Measurements from ENCODE around the gene TBC1D12. TPM values are rescaled to one million over a fixed set of nuclear protein-coding genes. Genes with fewer than 3 reads are reported as not detected.

The TBC1D12 gene
- total RNA-seq, 2 experiments from 2014 or later: 1.9 to 3.9 TPM

- Histone ChIP-seq H3K4me2 (ENCODE audit: low read length) (peak overlapping the region; percentile 68), H2AFZ (ENCODE audit: low read length) (peak overlapping the region; percentile 80), H4K20me1 (ENCODE audit: insufficient read depth, low read length) (no peaks in the 10 kb centered on the region), H3K36me3 (ENCODE audit: insufficient read depth, low read length) (no peaks in the 10 kb centered on the region), H3K27ac (ENCODE audit: low read depth, low read length, poor library complexity, severe bottlenecking) (peak overlapping the region; percentile 43), H3K4me3 (ENCODE audit: low read depth, low read length, poor library complexity, severe bottlenecking) (peak overlapping the region; percentile 81), H3K79me2 (ENCODE audit: insufficient read depth, low read depth, low read length) (peaks cover 4% of the 10 kb centered on the region; the same call in 1 of the 2 replicates), H3K9me3 (ENCODE audit: low read length) (no peaks in the 10 kb centered on the region), H3K9me2 (ENCODE audit: insufficient read depth, low read length) (no peaks in the 10 kb centered on the region), H3K4me1 (ENCODE audit: insufficient read depth, low read length, poor library complexity, severe bottlenecking) (no peaks in the 10 kb centered on the region)
- no peak for TF ChIP-seq EZH2phosphoT487 (IDR thresholded peaks at IDR 0.05; ENCODE audit: borderline replicate concordance, low read depth, low read length)
- TF ChIP-seq CTCF (conservative IDR thresholded peaks at IDR 0.05; ENCODE audit: low read length): no peak
- ChIA-PET CTCF (ENCODE audit: unreplicated experiment) (no interaction called here), POLR2A (interaction anchor here (0.9 to 1.0 kb wide), 3 partner anchors 14 to 40 kb away, joined by 3 to 4 read pairs (median 4); no protein-coding TSS in a partner anchor)
- intact Hi-C loops (cut with micrococcal nuclease; ENCODE audit: unreplicated experiment): loop anchor here (2.0 to 10.0 kb wide), 3 partner anchors 41 to 1129 kb away; partner anchors contain the start of genes HELLS and NOC3L
- BruUV-seq (replicated peaks): no TSS peak
- peak; percentile 76 for DNase-seq (ENCODE audit: low spot score)
These were observed 1.3 kb downstream of the TBC1D12 start for GRCh38 chr10:94403380-94404213.

GRCh38 chr10:94405406-94405805 lies 3.1 kb downstream of the TBC1D12 start:
- no peak for TF ChIP-seq CTCF (conservative IDR thresholded peaks at IDR 0.05; ENCODE audit: low read length)
- TF ChIP-seq EZH2phosphoT487 (IDR thresholded peaks at IDR 0.05; ENCODE audit: borderline replicate concordance, low read depth, low read length): no peak
- no peak for DNase-seq (ENCODE audit: low spot score)
- no peaks in the 10 kb centered on the region for H3K4me1 ChIP-seq (ENCODE audit: insufficient read depth, low read length, poor library complexity, severe bottlenecking)
- no peak overlapping the region for H2AFZ ChIP-seq (ENCODE audit: low read length)
- H3K79me2 ChIP-seq (ENCODE audit: insufficient read depth, low read depth, low read length): peaks cover 4% of the 10 kb centered on the region; the same call in 1 of the 2 replicates
- H3K4me3 ChIP-seq (ENCODE audit: low read depth, low read length, poor library complexity, severe bottlenecking): no peak overlapping the region
- ChIA-PET CTCF (ENCODE audit: unreplicated experiment) (no interaction called here), POLR2A (interaction anchor here (1.2 kb wide), 1 partner anchor 11 kb away, joined by 4 read pairs; no protein-coding TSS in a partner anchor)
- no peak overlapping the region for H3K27ac ChIP-seq (ENCODE audit: low read depth, low read length, poor library complexity, severe bottlenecking)
- no peaks in the 10 kb centered on the region for H3K9me3 ChIP-seq (ENCODE audit: low read length)
- H3K4me2 ChIP-seq (ENCODE audit: low read length): no peak overlapping the region
- BruUV-seq (replicated peaks): no TSS peak
- H3K9me2 ChIP-seq (ENCODE audit: insufficient read depth, low read length): no peaks in the 10 kb centered on the region
- H3K36me3 ChIP-seq (ENCODE audit: insufficient read depth, low read length): no peaks in the 10 kb centered on the region
- H4K20me1 ChIP-seq (ENCODE audit: insufficient read depth, low read length): no peaks in the 10 kb centered on the region
- intact Hi-C loops (cut with micrococcal nuclease; ENCODE audit: unreplicated experiment): loop anchor here (10.0 kb wide), 1 partner anchor 1131 kb away; no protein-coding TSS in a partner anchor

Data from OCI-LY7 (cell line).